ENCODE measurements around the gene CDC5L. TPM values are rescaled to one million over a fixed set of nuclear protein-coding genes. Genes with fewer than 3 reads are reported as not detected.

CDC5L gene
- total and polyA plus RNA-seq, 2 of the 13 experiments (the other 11 are each of a cell fraction or from before 2014, with no cell fraction given): 11.0 to 34.2 TPM

DNA sequence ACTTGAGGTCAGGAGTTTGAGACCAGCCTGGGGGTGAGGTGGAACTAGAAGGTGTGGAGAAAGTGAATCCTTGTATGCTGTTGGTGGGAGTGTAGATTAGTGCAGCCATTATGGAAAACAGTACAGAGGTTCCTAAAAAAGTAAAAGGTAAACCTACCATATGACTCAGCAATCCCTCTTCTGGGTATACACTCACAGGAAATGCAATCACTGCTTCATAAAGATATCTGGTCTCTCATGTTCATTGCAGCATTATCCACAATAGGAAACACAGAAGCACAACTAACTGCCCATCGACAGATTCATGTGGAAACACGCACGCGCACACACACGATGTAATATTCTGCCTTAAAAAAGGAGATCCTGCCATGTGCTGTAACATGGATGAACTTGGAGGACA is 66.7 kb downstream of the CDC5L start:
- WGBS (ENCODE audit: low lambda C conversion rate): 95% methylated on average over 5 of the region's 5 CpGs
- Histone ChIP-seq H3K9ac (ENCODE audit: insufficient read depth, low read depth, low read length) (no peak overlapping the region), H3K36me3 (replicated peaks in 1 of 2; ENCODE audit: control insufficient read depth in 1 of 2, insufficient read depth in 2 of 2, low read length in 2 of 2) (peaks cover 0 to 5% of the 10 kb centered on the region in 2 experiments; a peak in 2 of 5 replicates), H3K27ac (ENCODE audit: extremely low read length, insufficient read depth, low read length) (no peak overlapping the region), H3K27me3 (ENCODE audit: control insufficient read depth in 1 of 2, insufficient read depth in 2 of 2, low read length in 2 of 2) (peaks cover 1 to 8% of the 10 kb centered on the region in 2 experiments; a peak in 2 of 5 replicates), H3K4me1 (ENCODE audit: insufficient read depth, low read length) (peaks cover 8% of the 10 kb centered on the region; the same call in 1 of the 2 replicates), H4K20me1 (ENCODE audit: insufficient read depth, low read length) (no peaks in the 10 kb centered on the region; the same call in 1 of the 2 replicates), H3K4me3 (replicated peaks in 1 of 3; ENCODE audit: insufficient read depth in 1 of 3, low read depth in 2 of 3, low read length in 3 of 3) (no peak overlapping the region), H3K79me2 (ENCODE audit: insufficient read depth, low read length) (no peaks in the 10 kb centered on the region), H3K9me3 (ENCODE audit: low read length) (no peaks in the 10 kb centered on the region), H3K4me2 (ENCODE audit: low read depth, low read length) (no peak overlapping the region), H2AFZ (ENCODE audit: low read length) (no peak overlapping the region)
- CTCF ChIA-PET (ENCODE audit: low intra/inter-chr PET ratio, low total read pairs): no interaction called here
- FAIRE-seq (no peak), DNase-seq (ENCODE audit: low spot score) (no peak), ATAC-seq (no peak)
- peak; percentile 24; the same call in 1 of the 2 replicates for TF ChIP-seq NFE2L2 (IDR thresholded peaks at IDR 0.05; ENCODE audit: low read length)
- TF ChIP-seq KLF16 (CRISPR knock-in tag; IDR thresholded peaks at IDR 0.05): no peak
- POLR2A ChIA-PET: no interaction called here
- intact Hi-C loops (cut with micrococcal nuclease; ENCODE audit: unreplicated experiment) (no loop called here), in situ Hi-C loops (cut with HindIII; ENCODE audit: extremely low pct_ligation_motif_present, low pct_unique_long_range_greater_than_20kb) (no loop called here)
- BruUV-seq (replicated peaks): TSS peak; percentile 38

DNA sequence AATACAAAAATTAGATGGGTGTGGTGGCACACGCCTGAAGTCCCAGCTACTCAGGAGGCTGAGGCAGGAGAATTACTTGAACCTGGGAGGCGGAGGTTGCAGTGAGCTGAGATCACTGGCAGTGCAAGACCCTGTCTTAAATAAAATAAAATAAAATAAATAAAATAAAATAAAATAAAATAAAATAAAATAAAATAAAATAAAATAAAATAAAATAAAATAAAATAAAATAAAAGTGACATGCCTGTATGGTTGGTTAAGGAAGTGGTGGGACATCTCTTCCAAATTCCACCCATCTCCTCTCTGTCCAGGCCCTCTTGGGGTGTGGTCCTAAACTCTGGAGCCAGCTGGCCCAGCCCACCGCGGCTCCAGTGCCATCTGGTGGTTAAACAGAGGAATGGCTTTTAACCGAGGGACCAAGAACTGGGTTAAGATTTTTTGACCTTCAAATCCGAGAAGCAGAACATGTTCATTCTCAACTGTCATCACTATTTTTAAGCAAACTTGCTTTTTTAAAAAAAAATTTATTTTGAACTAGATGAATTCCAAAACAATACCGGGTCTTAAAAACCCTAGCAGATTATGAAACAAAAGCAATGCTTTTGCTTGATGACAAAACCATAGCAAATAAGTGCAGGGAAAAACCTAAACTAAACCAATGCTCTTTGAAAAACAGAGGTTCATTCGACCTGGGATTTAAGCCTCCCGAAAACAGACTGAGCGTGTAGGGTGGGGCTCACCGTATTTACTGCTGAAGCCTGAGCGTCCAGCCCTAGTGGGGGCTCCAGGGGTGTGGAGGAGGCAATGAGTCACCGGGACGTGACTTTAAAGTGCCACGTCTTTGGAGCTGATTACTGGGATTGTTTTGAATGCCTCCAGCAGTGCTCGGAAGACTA is 68.8 kb downstream of the CDC5L start:
- intact Hi-C loops (cut with micrococcal nuclease; ENCODE audit: unreplicated experiment): loop anchor here (1.0 kb wide), 1 partner anchor 25 kb away; no protein-coding TSS in a partner anchor
- H3K9me3 ChIP-seq (ENCODE audit: low read length): no peaks in the 10 kb centered on the region
- TF ChIP-seq ZFX (CRISPR knock-in tag; IDR thresholded peaks at IDR 0.05; ENCODE audit: low read depth) (no peak), ZNF121 (CRISPR knock-in tag; IDR thresholded peaks at IDR 0.05) (no peak), ZGPAT (CRISPR knock-in tag; IDR thresholded peaks at IDR 0.05) (peak; percentile 14; the same call in 1 of the 2 replicates), DRAP1 (CRISPR knock-in tag; IDR thresholded peaks at IDR 0.05) (no peak), MYPOP (CRISPR knock-in tag; IDR thresholded peaks at IDR 0.05) (0 out of 2 replicates have a peak, but pooled peaks have one; percentile 38), KDM2A (CRISPR knock-in tag; IDR thresholded peaks at IDR 0.05; ENCODE audit: borderline replicate concordance, low read depth) (peak; percentile 71), ZNF180 (CRISPR knock-in tag; IDR thresholded peaks at IDR 0.05; ENCODE audit: borderline replicate concordance, low read depth) (no peak), TEAD3 (CRISPR knock-in tag; optimal IDR thresholded peaks at IDR 0.05; ENCODE audit: borderline replicate concordance) (no peak), SAFB2 (CRISPR knock-in tag; IDR thresholded peaks at IDR 0.05; ENCODE audit: borderline replicate concordance, low read depth) (0 out of 2 replicates have a peak, but pooled peaks have one; percentile 41), CREB1 (IDR thresholded peaks at IDR 0.05) (no peak), CREB1 (CRISPR knock-in tag; IDR thresholded peaks at IDR 0.05) (no peak)

More for the DNA sequence above, 68.8 kb downstream of the CDC5L start:
- FAIRE-seq: peak; percentile 64
- ChIA-PET POLR2A (interaction anchor here (1.1 kb wide), 1 partner anchor 69 kb away, joined by 3 read pairs; the partner anchor contains the start of gene CDC5L), CTCF (ENCODE audit: low intra/inter-chr PET ratio, low total read pairs) (interaction anchor here (2.4 kb wide), 1 partner anchor 25 kb away, joined by 24 read pairs; no protein-coding TSS in a partner anchor)
- peak; percentile 78 for ATAC-seq
- Histone ChIP-seq H3K4me1 (ENCODE audit: insufficient read depth, low read length) (peaks cover 8% of the 10 kb centered on the region; the same call in 1 of the 2 replicates), H3K79me2 (ENCODE audit: insufficient read depth, low read length) (no peaks in the 10 kb centered on the region), H3K27ac (ENCODE audit: extremely low read length, insufficient read depth, low read length) (no peak overlapping the region), H3K4me3 (replicated peaks in 1 of 3; ENCODE audit: insufficient read depth in 1 of 3, low read depth in 2 of 3, low read length in 3 of 3) (peak overlapping the region in 2 of 3 experiments; percentile 17 to 47; a peak in 3 of 6 replicates), H4K20me1 (ENCODE audit: insufficient read depth, low read length) (no peaks in the 10 kb centered on the region; the same call in 1 of the 2 replicates), H3K4me2 (ENCODE audit: low read depth, low read length) (peak overlapping the region; percentile 60), H2AFZ (ENCODE audit: low read length) (no peak overlapping the region), H3K27me3 (ENCODE audit: control insufficient read depth in 1 of 2, insufficient read depth in 2 of 2, low read length in 2 of 2) (peaks cover 1 to 8% of the 10 kb centered on the region in 2 experiments; a peak in 2 of 5 replicates), H3K36me3 (replicated peaks in 1 of 2; ENCODE audit: control insufficient read depth in 1 of 2, insufficient read depth in 2 of 2, low read length in 2 of 2) (peaks cover 0 to 5% of the 10 kb centered on the region in 2 experiments; a peak in 2 of 5 replicates), H3K9ac (ENCODE audit: insufficient read depth, low read depth, low read length) (peak overlapping the region; percentile 36; the same call in 1 of the 2 replicates)
- no TSS peak for BruUV-seq (replicated peaks)
- DNase-seq (ENCODE audit: low spot score): peak; percentile 61
- WGBS (ENCODE audit: low lambda C conversion rate): 12% methylated on average over 16 of the region's 16 CpGs
- in situ Hi-C loops (cut with HindIII; ENCODE audit: extremely low pct_ligation_motif_present, low pct_unique_long_range_greater_than_20kb): no loop called here
